Measurements from ENCODE around the gene KRR1.
"Not testable (repeated sequence)": the region's sequence is repeated elsewhere in the genome, so short reads cannot be mapped to it uniquely, and the experiment has no call there.

KRR1 gene

DNA sequence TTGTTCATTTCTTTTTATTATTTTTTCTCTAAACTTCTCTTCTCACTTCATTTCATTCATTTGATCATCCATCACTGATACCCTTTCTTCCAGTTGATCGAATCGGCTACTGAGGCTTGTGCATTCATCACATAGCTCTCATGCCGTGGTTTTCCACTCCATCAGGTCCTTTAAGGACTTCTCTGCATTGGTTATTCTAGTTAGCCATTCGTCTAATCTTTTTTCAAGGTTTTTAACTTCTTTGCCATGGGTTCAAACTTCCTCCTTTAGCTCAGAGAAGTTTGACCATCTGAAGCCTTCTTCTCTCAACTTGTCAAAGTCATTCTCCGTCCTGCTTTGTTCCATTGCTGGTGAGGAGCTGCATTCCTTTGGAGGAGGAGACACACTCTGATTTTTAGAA, 10.7 kb upstream of the KRR1 start:
- DNase-seq, result not testable (repeated sequence)

DNA sequence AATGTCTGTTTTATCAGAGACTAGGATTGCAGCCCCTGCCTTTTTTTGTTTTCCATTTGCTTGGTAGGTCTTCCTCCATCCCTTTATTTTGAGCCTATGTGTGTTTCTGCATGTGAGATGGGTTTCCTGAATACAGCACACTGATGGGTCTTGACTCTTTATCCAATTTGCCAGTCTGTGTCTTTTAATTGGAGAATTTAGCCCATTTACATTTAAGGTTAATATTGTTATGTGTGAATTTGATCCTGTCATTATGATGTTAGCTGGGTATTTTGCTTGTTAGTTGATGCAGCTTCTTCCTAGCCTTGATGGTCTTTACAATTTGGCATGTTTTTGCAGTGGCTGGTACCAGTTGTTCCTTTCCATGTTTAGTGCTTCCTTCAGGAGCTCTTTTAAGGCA, 9.8 kb upstream of the KRR1 start:
- not testable (repeated sequence) for DNase-seq

DNA sequence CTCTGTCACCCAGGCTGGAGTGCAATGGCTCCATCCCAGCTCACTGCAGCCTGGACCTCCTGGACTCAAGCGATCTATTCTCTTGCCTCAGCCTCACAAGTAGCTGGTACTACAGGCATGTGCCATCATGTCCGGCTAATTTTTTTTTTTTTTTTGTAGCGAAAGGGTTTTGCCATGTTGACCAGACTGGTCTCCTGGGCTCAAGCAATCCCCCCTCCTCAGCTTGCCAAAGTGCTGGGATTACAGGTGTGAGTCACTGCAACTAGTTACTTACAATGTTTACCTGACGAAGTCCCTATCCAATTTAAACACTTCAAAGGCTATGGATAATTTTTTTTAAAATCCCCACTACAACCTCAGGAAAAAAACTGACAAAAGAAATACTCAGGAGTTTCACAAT, 1.8 kb downstream of the KRR1 start:
- no peak for DNase-seq

- no peak for DNase-seq
Observed at GRCh38 chr12:75508159-75508558, 3.2 kb downstream of the KRR1 start.

DNA sequence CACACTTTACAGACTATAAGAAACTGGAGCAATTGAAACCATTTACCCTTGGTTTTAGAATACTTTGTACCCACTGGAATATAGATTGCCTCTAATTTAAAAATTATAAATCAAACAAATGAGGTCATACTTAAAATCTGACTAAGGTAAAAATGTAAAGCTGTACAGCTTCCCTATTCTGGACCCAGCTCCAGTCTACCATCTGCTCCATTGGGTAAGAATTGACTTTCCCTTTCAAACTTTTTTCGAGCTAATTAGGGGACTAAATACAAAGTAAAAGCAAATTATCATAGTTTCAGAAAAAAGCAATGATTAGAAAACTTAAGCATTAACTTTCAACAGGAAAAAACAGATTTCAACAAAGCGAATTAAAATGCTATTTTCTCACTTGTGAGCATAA, 4.3 kb downstream of the KRR1 start:
- DNase-seq, result no peak

GRCh38 chr12:75505706-75506312, 5.6 kb downstream of the KRR1 start:
- DNase-seq, result peak; percentile 3

DNA sequence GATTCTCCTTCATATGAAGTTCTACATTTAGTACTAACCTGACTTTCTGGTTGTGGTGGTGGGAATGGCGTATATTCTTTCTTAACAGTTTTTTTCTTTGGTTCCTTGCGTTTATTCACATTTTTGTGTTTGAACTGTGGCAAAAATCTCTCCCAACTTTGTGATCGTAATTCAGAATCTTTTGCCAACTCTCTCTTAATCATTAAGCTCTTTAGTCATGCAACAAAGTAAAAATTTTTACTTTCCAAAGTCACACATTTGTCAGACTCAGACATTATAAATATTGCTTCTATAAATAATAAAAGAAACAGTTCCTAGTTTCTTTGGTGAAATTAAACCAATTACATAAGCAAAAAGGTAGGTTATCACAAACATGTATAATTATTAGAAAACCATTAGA, 7.5 kb downstream of the KRR1 start:
- DNase-seq, result no peak

- DNase-seq, result no peak
Observed at GRCh38 chr12:75503459-75503858, 8.0 kb downstream of the KRR1 start.

- no peak for DNase-seq
Observed at GRCh38 chr12:75491169-75491568, 20.2 kb downstream of the KRR1 start.

DNA sequence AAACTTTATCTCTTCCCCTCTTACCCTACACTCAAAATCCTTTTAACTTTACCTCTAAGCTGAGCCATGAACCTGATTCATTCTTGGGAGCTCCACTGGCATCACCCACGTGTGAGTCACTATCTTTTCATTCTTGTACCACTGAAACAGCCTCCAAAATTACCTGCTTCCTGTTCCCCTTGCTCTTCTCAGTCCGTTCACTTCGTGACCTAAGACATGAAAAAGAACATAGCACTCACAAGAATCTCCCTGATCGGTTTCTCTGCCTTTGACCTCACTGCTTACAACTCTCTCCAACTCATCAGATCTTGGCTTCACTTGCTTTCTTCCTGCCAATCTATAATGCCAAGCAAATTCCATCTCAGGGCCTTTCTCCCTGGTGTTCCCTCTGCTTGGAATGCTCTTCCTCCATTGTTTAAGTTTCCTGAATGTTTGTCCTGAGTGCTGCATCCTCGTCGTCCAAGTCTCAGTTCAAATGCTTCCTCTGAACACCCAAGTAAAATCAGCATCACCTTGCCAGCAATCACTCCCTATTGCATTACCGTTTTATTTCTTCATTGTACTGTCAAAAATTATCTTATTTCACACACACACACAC, 21.7 kb downstream of the KRR1 start:
- DNase-seq, result no peak

DNA sequence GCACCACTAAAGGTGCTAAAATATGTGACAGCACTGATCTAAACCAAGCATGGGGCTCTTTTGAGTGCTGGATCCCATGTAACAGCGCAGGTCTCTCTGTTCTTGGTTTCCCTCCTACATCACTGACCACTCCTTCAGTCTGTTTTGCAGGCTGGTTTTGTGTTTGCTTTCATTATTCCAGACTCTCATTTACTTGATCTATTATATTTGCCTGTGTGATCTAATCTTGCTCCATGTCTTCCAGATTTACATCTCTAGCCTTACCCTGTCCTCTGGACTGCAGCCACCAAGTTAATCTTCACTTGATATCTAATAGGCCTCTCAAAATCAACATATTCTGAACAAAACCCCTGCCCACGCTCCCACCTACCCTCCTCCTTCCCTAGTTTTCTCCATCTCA, 22.2 kb downstream of the KRR1 start:
- DNase-seq, result no peak

DNA sequence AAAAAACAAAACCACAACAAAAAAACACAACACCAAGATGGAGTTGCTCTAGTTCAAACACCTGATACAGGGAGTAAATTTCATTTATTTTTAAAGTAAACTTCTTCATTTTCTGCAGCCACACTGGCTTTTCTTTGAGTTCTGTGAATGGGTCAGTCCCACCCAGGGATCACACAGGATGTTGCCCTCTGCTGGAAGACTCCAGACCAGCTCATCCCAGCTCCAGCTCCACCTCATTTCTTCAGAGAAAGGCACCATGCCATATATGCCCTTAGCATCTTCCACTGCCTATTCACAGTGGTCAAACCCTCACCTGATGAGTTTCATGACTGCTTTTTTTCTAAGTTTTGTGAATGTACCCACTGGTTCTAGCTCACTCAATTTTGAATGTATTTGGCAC, 22.9 kb downstream of the KRR1 start:
- no peak for DNase-seq

DNA sequence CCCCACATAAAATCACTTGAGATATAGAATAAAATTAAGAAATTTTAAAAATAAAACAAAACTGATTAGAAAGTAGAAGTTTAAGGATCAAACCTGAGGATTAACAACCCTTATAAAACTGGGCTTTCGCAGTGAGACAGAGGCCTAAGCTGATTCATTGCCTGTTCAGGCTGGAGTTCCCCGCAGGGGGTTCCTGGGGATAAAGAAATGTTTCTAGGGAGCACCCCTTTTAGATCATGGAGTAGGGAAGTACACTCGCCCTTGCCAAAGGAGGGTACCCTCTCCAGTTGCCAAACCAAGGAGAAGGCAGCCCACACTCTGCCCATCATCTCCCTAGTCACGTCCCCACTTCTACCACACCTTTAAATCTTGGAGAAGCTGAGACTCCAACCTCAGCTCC, 24.1 kb downstream of the KRR1 start:
- DNase-seq, result no peak

DNA sequence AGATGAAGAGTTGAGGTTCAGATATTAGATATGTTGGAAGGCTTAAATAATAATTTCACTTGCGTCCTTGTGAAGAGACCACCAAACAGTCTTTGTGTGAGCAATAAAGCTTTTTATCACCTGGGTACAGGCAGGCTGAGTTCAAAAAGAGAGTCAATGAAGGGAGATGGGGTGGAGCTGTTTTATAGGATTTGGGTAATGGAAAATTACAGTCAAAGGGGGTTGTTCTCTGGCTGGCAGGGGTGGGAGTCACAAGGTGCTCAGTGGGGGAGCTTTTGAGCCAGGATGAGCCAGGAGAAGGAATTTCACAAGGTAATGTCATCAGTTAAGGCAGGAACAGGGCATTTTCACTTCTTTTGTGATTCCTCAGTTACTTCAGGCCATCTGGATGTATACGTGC, 27.0 kb downstream of the KRR1 start:
- DNase-seq, result not testable (repeated sequence)

- no peak for DNase-seq
Observed at GRCh38 chr12:75483431-75483830, 28.0 kb downstream of the KRR1 start.

DNA sequence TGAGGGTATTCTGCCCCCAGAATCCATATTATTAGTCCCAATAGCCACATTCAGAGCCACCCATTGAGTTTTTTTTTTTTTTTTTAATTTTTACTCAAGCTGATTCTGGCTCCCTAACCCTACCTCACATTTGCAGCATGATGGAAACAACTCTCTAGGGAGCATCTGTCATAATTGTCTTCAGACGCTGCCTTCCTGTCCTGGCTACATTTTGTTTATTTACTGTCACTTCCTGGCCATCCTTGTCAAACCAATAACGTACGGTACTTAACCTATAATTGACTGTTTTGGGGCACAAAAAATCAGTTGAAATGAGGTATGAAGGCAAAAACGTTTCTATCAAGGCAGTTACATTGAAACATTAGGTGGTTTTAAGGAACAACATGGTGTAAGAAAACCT, 28.8 kb downstream of the KRR1 start:
- DNase-seq, result no peak

DNA sequence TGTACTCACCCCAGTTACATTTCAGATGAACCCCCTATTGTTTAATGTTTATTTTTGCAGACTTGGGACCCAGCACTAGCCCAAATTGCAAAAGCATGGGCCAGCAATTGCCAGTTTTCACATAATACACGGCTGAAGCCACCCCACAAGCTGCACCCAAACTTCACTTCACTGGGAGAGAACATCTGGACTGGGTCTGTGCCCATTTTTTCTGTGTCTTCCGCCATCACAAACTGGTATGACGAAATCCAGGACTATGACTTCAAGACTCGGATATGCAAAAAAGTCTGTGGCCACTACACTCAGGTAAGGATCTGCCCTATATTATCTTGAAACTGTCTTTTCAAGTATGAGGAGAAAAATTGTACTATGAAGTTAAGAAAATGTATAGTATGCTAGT, 29.6 kb downstream of the KRR1 start:
- DNase-seq, result no peak

GRCh38 chr12:75481013-75481705, 30.2 kb downstream of the KRR1 start:
- no peak for DNase-seq

DNA sequence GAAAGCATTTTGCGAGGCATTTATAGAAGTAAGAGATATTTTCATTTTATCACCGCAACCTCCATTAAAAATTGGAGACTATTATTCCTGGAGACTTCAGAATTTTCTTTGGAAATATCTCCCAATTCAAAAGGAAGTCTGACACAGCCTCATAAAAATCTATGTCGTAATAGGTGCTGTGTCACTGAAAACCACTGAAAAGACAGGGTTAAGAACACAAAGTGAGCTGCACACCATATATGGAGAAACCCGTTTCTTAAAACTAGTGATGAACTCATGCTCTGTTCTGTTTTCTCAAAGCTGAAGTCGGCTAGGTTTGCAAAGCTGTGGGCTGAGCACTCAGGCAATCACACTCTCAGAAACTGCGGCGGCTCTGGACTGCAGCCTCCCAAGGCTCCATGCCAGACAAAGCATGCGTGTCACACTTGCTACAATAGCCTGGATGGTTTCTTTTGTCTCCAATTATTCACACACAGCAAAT, 30.9 kb downstream of the KRR1 start, which contains the start of gene GLIPR1:
Gene GLIPR1 (plus strand): TSS at position 287 of the 481 bp plus-strand sequence. CDS start 126 bp downstream, at position 413.
- no peak for DNase-seq

DNA sequence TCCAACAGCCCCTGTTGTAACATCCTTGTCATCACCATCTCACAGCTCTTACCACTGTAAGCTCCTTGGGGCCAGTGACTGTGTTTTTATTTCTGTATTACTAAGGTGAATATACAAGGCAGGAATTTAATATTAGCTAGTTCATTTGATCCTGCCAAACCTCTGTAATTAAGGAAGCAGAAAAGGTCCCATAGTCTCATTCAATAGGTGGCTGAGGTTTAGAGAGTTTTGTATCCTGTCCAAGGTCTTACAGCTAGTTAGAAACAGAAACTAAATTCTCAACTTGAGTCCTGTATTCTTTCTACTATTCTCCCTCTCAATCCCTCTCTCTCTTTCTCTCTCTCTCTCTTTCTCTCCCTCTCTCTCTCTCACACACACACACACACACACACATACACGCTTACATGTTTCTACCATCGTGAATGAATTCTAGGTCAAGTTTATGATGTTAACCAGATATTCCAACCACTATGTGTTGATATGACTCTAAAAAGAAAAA, 31.4 kb downstream of the KRR1 start:
- no peak for DNase-seq

DNA sequence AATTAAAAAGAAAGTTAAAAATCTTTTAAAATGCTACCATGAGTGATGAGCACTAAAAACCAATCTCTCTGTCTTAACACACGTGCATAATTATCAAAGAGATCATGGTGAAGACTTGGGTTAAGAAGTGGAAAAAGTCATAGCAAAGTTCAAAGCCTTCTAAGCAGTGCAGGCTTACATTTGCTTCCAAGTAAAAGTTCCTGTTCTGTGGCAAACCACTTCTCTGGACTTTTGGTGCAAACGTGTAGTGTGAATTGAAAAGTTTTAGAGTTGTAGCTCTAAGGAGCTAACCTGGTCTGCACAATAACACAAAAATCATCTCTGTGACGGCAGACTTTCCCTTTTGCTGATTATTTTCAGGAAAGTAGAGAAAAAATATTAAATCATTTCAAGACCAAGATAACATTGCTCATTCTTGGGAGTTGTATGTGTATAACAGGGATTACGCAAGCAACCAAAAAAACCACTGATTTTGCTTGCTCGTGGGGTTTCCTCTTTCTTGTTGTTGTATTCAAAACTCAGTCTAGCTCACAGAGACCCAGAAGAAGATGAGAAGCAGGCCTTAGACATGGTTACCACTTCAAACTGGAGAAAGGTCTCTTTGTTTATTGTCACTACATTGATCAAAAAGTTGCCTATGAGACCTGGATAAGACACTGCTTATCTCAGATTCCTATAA, 33.2 kb downstream of the KRR1 start:
- DNase-seq, result no peak

DNA sequence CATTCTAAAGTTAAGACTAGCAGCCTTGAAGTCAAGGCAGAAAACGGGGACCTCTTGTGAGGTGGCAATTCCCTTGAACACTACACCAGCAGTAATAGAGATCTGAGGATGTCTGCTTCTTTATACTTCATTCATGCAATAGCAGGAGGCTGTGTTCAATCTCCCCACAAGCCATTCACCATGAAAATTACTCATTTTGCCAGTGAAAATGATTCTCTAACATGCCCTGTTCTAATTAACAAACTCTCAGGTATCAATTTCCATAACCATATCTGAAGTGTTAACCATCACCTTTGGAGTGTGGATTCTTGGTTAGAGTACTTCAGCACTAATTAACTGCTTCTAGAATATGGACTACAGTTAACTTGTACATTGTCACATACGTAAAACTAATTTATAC, 34.3 kb downstream of the KRR1 start:
- no peak for DNase-seq

GRCh38 chr12:75476071-75476470, 35.3 kb downstream of the KRR1 start:
- no peak for DNase-seq

DNA sequence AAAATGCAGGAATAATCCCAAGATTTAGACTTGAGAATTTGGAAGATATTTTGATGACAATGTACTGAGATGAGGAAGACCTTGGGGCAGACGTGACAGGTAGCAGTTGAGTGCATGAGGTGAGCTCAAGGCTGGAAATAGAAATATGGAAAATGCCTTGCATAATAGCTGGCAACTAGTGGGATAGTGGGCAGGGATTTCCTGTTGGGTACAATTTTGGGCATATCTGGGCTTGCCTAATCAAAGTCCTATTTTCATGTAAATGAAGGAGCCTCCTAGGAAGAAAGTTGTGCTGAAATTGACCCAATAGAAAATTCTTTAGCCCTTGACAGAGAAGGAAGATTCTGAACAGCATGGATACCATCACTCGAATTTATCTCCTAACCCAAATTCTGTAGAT, 37.3 kb downstream of the KRR1 start:
- DNase-seq, result no peak

Data from COR-L47 (cell line).